H1 (cell line): ENCODE measurements around the gene RD3L. TPM values are rescaled to one million over a fixed set of nuclear protein-coding genes. Genes with fewer than 3 reads are reported as not detected.

Source experiments
- CTCF ChIA-PET: fragments of 300-600 bp; sonication (Branson Sonifier 250); formaldehyde crosslinking; loops from one replicate; lab custom pipeline; 2021; ENCODE audit not compliant: partially characterized antibody; lab: Charles Lee
- POLR2A ChIA-PET: fragments of 300-600 bp; sonication (Branson Sonifier 250); formaldehyde crosslinking; loops from one replicate; lab custom pipeline; 2021; ENCODE audit warnings: inconsistent platforms; ENCODE audit not compliant: partially characterized antibody; lab: Charles Lee
- DNase-seq, 2 experiments: peaks; one replicate each; pipeline versions ENCODE4 v3.0.0 to v3.0.0-alpha.2; 2010 to 2022; ENCODE audit warnings: low spot score in 2 of 2, low read depth in 1 of 2, mixed read lengths in 1 of 2
- FAIRE-seq: peaks from 2 replicates; lab custom pipeline; 2011; peaks lifted over from hg19 to GRCh38; lab: Jason Lieb, UNC
- H2AFZ ChIP-seq: 2 replicates; pipeline ENCODE4 v1.8.1; 2012; ENCODE audit warnings: low read length, inconsistent platforms
- H2AK5ac ChIP-seq: 2 replicates; pipeline ENCODE4 v1.6.1; 2013; ENCODE audit warnings: low read depth, low read length
- H2BK120ac ChIP-seq: replicated peaks from 2 replicates; pipeline ENCODE3; 2013; ENCODE audit warnings: low read depth, low read length, inconsistent platforms
- H2BK12ac ChIP-seq: 2 replicates; pipeline ENCODE4 v1.6.1; 2013; ENCODE audit warnings: low read depth, low read length
- H2BK15ac ChIP-seq: 2 replicates; pipeline ENCODE4 v1.6.1; 2013; ENCODE audit warnings: low read length
- H2BK20ac ChIP-seq: 2 replicates; pipeline ENCODE4 v1.6.1; 2013; ENCODE audit warnings: low read length
- H2BK5ac ChIP-seq: 2 replicates; pipeline ENCODE4 v1.6.1; 2013; ENCODE audit warnings: low read depth, low read length
- H3K14ac ChIP-seq: 2 replicates; pipeline ENCODE4 v1.6.1; 2013; ENCODE audit warnings: inconsistent platforms; ENCODE audit not compliant: insufficient read length
- H3K18ac ChIP-seq: 2 replicates; pipeline ENCODE4 v1.6.1; 2013; ENCODE audit warnings: low read length; ENCODE audit errors: extremely low read depth
- H3K23ac ChIP-seq: 2 replicates; pipeline ENCODE4 v1.6.1; 2013; ENCODE audit warnings: inconsistent platforms; ENCODE audit not compliant: insufficient read length
- H3K23me2 ChIP-seq: 2 replicates; pipeline ENCODE4 v1.6.1; 2013; ENCODE audit warnings: low read depth, low read length
- H3K27ac ChIP-seq: 2 replicates; pipeline ENCODE4 v1.6.1; 2011; ENCODE audit warnings: low read depth, low read length, inconsistent platforms
- H3K27me3 ChIP-seq, 4 experiments: replicated peaks in 1 of 4; 1 replicate in 1 of 4; 2 replicates in 3 of 4; pipeline versions ENCODE4 v1.6.1 to v1.8.1; 2011 to 2013; ENCODE audit warnings: low read length in 3 of 4, mild to moderate bottlenecking in 3 of 4, inconsistent platforms in 2 of 4, mixed read lengths in 2 of 4, moderate library complexity in 1 of 4; ENCODE audit not compliant: control insufficient read depth in 3 of 4, insufficient read depth in 3 of 4; ENCODE audit errors: extremely low read depth in 1 of 4
- H3K36me3 ChIP-seq, 4 experiments: 2 replicates each; pipeline versions ENCODE4 v1.6.1 to v1.8.1; 2011 to 2013; ENCODE audit warnings: mild to moderate bottlenecking in 4 of 4, low read length in 3 of 4, moderate library complexity in 2 of 4, control low read depth in 1 of 4, inconsistent platforms in 1 of 4; ENCODE audit not compliant: insufficient read depth in 4 of 4, control insufficient read depth in 2 of 4
- H3K4ac ChIP-seq: replicated peaks from 2 replicates; pipeline ENCODE3; 2013; ENCODE audit warnings: low read length, low read depth, mixed read lengths, inconsistent platforms; ENCODE audit not compliant: insufficient read length
- H3K4me1 ChIP-seq, 4 experiments: replicated peaks in 1 of 4; 1 replicate in 1 of 4; 2 replicates in 3 of 4; pipeline versions ENCODE4 v1.6.1 to v1.8.1; 2011 to 2013; ENCODE audit warnings: low read length in 3 of 4, inconsistent platforms in 2 of 4, mixed read lengths in 1 of 4; ENCODE audit not compliant: insufficient read depth in 4 of 4, control insufficient read depth in 3 of 4
- H3K4me2 ChIP-seq, 2 experiments: 2 replicates each; pipeline versions ENCODE4 v1.6.1 to v1.8.1; 2011 to 2013; ENCODE audit warnings: low read depth in 2 of 2, low read length in 2 of 2, control low read depth in 1 of 2, inconsistent platforms in 1 of 2, mild to moderate bottlenecking in 1 of 2; ENCODE audit not compliant: insufficient read depth in 1 of 2
- H3K4me3 ChIP-seq, 4 experiments: fragments of 200-600, 300-600 bp in 1 of 4; sonication (generic), shearing (Covaris generic), sonication (Bioruptor Twin) in 1 of 4; 2 replicates each; pipeline versions ENCODE4 v1.5.1 to v1.8.1; 2011 to 2016; ENCODE audit warnings: low read length in 4 of 4, low read depth in 3 of 4, control low read depth in 2 of 4, inconsistent platforms in 2 of 4, mild to moderate bottlenecking in 2 of 4, mixed read lengths in 1 of 4, moderate library complexity in 1 of 4; ENCODE audit not compliant: insufficient read depth in 2 of 4; ENCODE audit errors: extremely low read depth in 1 of 4
- H3K56ac ChIP-seq: replicated peaks from 2 replicates; pipeline ENCODE3; 2013; ENCODE audit warnings: low read depth, mild to moderate bottlenecking, mixed read lengths, low read length, inconsistent platforms; ENCODE audit not compliant: insufficient read length
- H3K79me1 ChIP-seq: 2 replicates; pipeline ENCODE4 v1.6.1; 2013; ENCODE audit warnings: low read depth, low read length, control low read depth
- H3K79me2 ChIP-seq, 2 experiments: 2 replicates each; pipeline versions ENCODE4 v1.6.1 to v1.8.1; 2012 to 2013; ENCODE audit warnings: low read length in 2 of 2, mild to moderate bottlenecking in 2 of 2, inconsistent platforms in 1 of 2; ENCODE audit not compliant: insufficient read depth in 2 of 2, control insufficient read depth in 1 of 2
- H3K9ac ChIP-seq, 4 experiments: replicated peaks in 1 of 4; 1 replicate in 1 of 4; 2 replicates in 3 of 4; pipeline versions ENCODE4 v1.6.1 to v1.8.1; 2011 to 2013; ENCODE audit warnings: low read depth in 3 of 4, low read length in 3 of 4, control low read depth in 2 of 4, mild to moderate bottlenecking in 2 of 4, moderate library complexity in 2 of 4, inconsistent platforms in 1 of 4; ENCODE audit errors: extremely low read depth in 1 of 4
- H3K9me3 ChIP-seq, 2 experiments: 2 replicates each; pipeline versions ENCODE4 v1.6.1 to v1.8.1; 2012 to 2013; ENCODE audit warnings: mild to moderate bottlenecking in 2 of 2, moderate library complexity in 2 of 2, control low read depth in 1 of 2, inconsistent platforms in 1 of 2, low read depth in 1 of 2, low read length in 1 of 2, mixed read lengths in 1 of 2; ENCODE audit not compliant: insufficient read depth in 2 of 2
- H4K20me1 ChIP-seq, 2 experiments: replicated peaks in 1 of 2; 2 replicates each; pipeline versions ENCODE3 to v1.8.1; 2011 to 2013; ENCODE audit warnings: inconsistent platforms in 2 of 2, low read length in 2 of 2, mild to moderate bottlenecking in 1 of 2; ENCODE audit not compliant: insufficient read depth in 2 of 2, control insufficient read depth in 1 of 2
- H4K5ac ChIP-seq: 2 replicates; pipeline ENCODE4 v1.6.1; 2013; ENCODE audit warnings: low read length, low read depth, mixed read lengths, inconsistent platforms; ENCODE audit not compliant: insufficient read length
- H4K8ac ChIP-seq: 2 replicates; pipeline ENCODE4 v1.8.0; 2013; ENCODE audit warnings: mild to moderate bottlenecking, moderate library complexity, low read length, inconsistent platforms; ENCODE audit not compliant: insufficient read depth; ENCODE audit errors: extremely low read depth
- H4K91ac ChIP-seq: replicated peaks from 2 replicates; pipeline ENCODE3; 2013; ENCODE audit warnings: low read length, mixed read lengths, inconsistent platforms; ENCODE audit not compliant: insufficient read length
- ASH2L ChIP-seq: fragments of 200-600, 300-600 bp; sonication (generic); IDR thresholded peaks from one replicate; pipeline ENCODE4 v1.7.1; 2017; ENCODE audit warnings: low read length
- CTCF ChIP-seq, 3 experiments: IDR thresholded peaks; 1 replicate in 2 of 3; 2 replicates in 1 of 3; pipeline versions ENCODE4 v1.5.1 to v1.6.1; 2011; ENCODE audit warnings: low read length in 3 of 3, mild to moderate bottlenecking in 3 of 3, inconsistent platforms in 2 of 3, low read depth in 1 of 3, moderate library complexity in 1 of 3; ENCODE audit not compliant: insufficient read depth in 1 of 3; ENCODE audit errors: control extremely low read depth in 1 of 3
- KDM5A ChIP-seq: fragments of 200-600 bp; IDR thresholded peaks from 2 replicates; pipeline ENCODE4 v1.7.1; 2012; ENCODE audit warnings: mild to moderate bottlenecking, low read length, inconsistent platforms, mixed read lengths
- RAD21 ChIP-seq, 2 experiments: IDR thresholded peaks in 1 of 2; conservative IDR thresholded peaks in 1 of 2; 2 replicates each; pipeline ENCODE4 v1.6.1; 2011; ENCODE audit warnings: low read depth in 2 of 2, low read length in 2 of 2, improper control_type of control experiment in 1 of 2, inconsistent platforms in 1 of 2, mild to moderate bottlenecking in 1 of 2, moderate library complexity in 1 of 2
- SIX5 ChIP-seq: IDR thresholded peaks from 2 replicates; pipeline ENCODE4 v1.6.1; 2011; ENCODE audit warnings: mild to moderate bottlenecking, low read depth, low read length
- WGBS, 2 experiments: shearing (Covaris generic) in 1 of 2; methylation state at CpG; one replicate each; pipeline versions ENCODE4 v1.1.6 to v1.1.7; 2013 to 2015; ENCODE audit warnings: low lambda C conversion rate in 2 of 2, mixed read lengths in 2 of 2, inconsistent platforms in 1 of 2, low coverage in 1 of 2, missing lambda C conversion rate in 1 of 2; ENCODE audit not compliant: insufficient replicate concordance in 2 of 2, insufficient coverage in 1 of 2, insufficient read length in 1 of 2; ENCODE audit errors: extremely low coverage in 1 of 2, missing lambda C conversion rate in 1 of 2; 5-methylcytosine and 5-hydroxymethylcytosine counted together
- polyA plus RNA-seq, 7 experiments: library from polyadenylated mRNA; depleted of rRNA in 3 of 7; stranded (reverse) in 5 of 7; unstranded in 2 of 7; fragments of >200 nt in 5 of 7; fragments of 200-250 nt in 2 of 7; gene quantifications; 1 replicate in 5 of 7; 2 replicates in 1 of 7; 4 replicates in 1 of 7; pipeline versions ENCODE4 v1.2.1 to v1.2.3, GENCODE V29; 2011 to 2013; ENCODE audit warnings: missing spikeins in 2 of 7, mixed read lengths in 2 of 7
- total RNA-seq: library from RNA; stranded (reverse); fragmentation: NEBNext Ultra II Directional; extraction: Animal tissue kit (Norgen Biotek cat#: 25700); gene quantifications from 2 replicates; pipeline ENCODE4 v1.2.1, GENCODE V29; 2021

RD3L gene
- total and polyA plus RNA-seq, 2 of the 8 experiments (the other 6 are each of a cell fraction or from before 2014, with no cell fraction given): not detected

DNA sequence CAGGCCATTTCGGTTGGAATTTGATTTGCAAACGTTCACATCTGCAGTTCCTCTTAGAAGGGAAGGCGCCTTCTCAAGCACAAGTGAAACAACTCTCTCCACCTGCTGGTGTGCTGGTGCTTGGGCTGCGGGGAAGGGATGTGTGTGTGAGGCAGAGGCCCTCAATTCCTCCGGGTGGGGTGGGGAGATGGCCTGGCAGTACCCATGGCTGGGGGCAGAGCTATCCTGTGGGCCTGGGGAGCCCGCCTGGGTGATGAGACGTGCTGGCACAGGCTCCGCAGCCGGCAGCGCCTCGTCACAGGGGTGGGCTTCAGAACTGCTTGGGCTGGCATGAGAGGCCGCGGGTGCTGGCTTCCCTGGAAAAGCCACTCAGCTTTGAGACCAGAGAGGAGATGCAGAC, 43.0 kb downstream of the RD3L start:
- no peak overlapping the region for H3K27ac ChIP-seq
- POLR2A ChIA-PET: interaction anchor here (2.2 kb wide), 1 partner anchor 10 kb away, joined by 6 read pairs; no protein-coding TSS in a partner anchor
- no peak overlapping the region for H3K4ac ChIP-seq
- WGBS, 2 experiments: 83% methylated on average over 13 of the region's 13 CpGs; no CpG with 5 or more reads in 1 of the 2 experiments
- H4K8ac ChIP-seq: no peak overlapping the region
- H3K27me3 ChIP-seq: no peaks in the 10 kb centered on the region
- no peak overlapping the region for H2AFZ ChIP-seq
- H2BK20ac ChIP-seq: no peak overlapping the region
- no peak overlapping the region for H3K23ac ChIP-seq
- H4K5ac ChIP-seq: no peak overlapping the region
- no peaks in the 10 kb centered on the region for H3K79me2 ChIP-seq
- no peaks in the 10 kb centered on the region for H3K79me1 ChIP-seq
- FAIRE-seq (no peak), DNase-seq (no peak)
- H3K56ac ChIP-seq: no peak overlapping the region
- H2BK12ac ChIP-seq: no peak overlapping the region
- no peaks in the 10 kb centered on the region for H4K20me1 ChIP-seq
- H3K18ac ChIP-seq: no peak overlapping the region
- no peak overlapping the region for H3K4me2 ChIP-seq
- H3K23me2 ChIP-seq: no peaks in the 10 kb centered on the region
- CTCF ChIA-PET: interaction anchor here (0.7 to 4.3 kb wide), 16 partner anchors 8 to 176 kb away, joined by 3 to 56 read pairs (median 6); no protein-coding TSS in a partner anchor
- TF ChIP-seq CTCF (IDR thresholded peaks at IDR 0.05; ENCODE audit: control extremely low read depth in 1 of 3, insufficient read depth in 1 of 3, low read depth in 1 of 3, low read length in 3 of 3): peak; percentile 15 to 26 (median 18); a peak in 3 of 4 replicates
- no peak for TF ChIP-seq SIX5
- TF ChIP-seq ASH2L: no peak
- TF ChIP-seq KDM5A: no peak
- TF ChIP-seq RAD21 (IDR thresholded peaks at IDR 0.05 in 1 of 2, conservative IDR thresholded peaks at IDR 0.05 in 1 of 2; ENCODE audit: low read depth in 2 of 2, low read length in 2 of 2): peak; percentile 8 to 37; a peak in 2 of 4 replicates
- H3K4me1 ChIP-seq: no peaks in the 10 kb centered on the region
- no peak overlapping the region for H3K9ac ChIP-seq
- no peak overlapping the region for H2BK120ac ChIP-seq
- H3K36me3 ChIP-seq: no peaks in the 10 kb centered on the region
- H3K9me3 ChIP-seq: peaks cover 0 to 3% of the 10 kb centered on the region in 2 experiments; a peak in 1 of 4 replicates
- no peak overlapping the region for H2AK5ac ChIP-seq
- H4K91ac ChIP-seq: no peak overlapping the region
- H3K4me3 ChIP-seq: no peak overlapping the region
- no peak overlapping the region for H2BK5ac ChIP-seq
- no peak overlapping the region for H3K14ac ChIP-seq
- no peak overlapping the region for H2BK15ac ChIP-seq
